ENCODE measurements around the gene TSC2. TPM values are rescaled to one million over a fixed set of nuclear protein-coding genes. Genes with fewer than 3 reads are reported as not detected.
"Not testable (repeated sequence)": the region's sequence is repeated elsewhere in the genome, so short reads cannot be mapped to it uniquely, and the experiment has no call there.

TSC2 gene
- total RNA-seq, 2 donors from 2014 or later = 42.4 to 43.2 TPM

GRCh38 chr16:2008631-2009163 lies 39.1 kb upstream of the TSC2 start:
- peak overlapping the region; percentile 92 to 99 for H3K4me3 ChIP-seq
- peak overlapping the region; percentile 84 to 91 for H3K27ac ChIP-seq
- H3K4me1 ChIP-seq = peaks cover 0 to 64% of the 10 kb centered on the region in 2 donors
- no peaks in the 10 kb centered on the region for H3K9me3 ChIP-seq
- TF ChIP-seq CTCF (IDR thresholded peaks at IDR 0.05) = no peak
- DNase-seq (ENCODE audit: low spot score) = no peak
- H3K36me3 ChIP-seq = no peaks in the 10 kb centered on the region
- no peaks in the 10 kb centered on the region for H3K27me3 ChIP-seq

- Histone ChIP-seq H3K27me3 (no peaks in the 10 kb centered on the region), H3K36me3 (no peaks in the 10 kb centered on the region), H3K9me3 (no peaks in the 10 kb centered on the region), H3K27ac (peak overlapping the region; percentile 84 to 91), H3K4me1 (peaks cover 0 to 58% of the 10 kb centered on the region in 2 donors), H3K4me3 (peak overlapping the region; percentile 92 to 99)
- no peak for TF ChIP-seq CTCF (IDR thresholded peaks at IDR 0.05)
- no peak for DNase-seq (ENCODE audit: low spot score)
Measured at GRCh38 chr16:2009164-2009711, 38.5 kb upstream of the TSC2 start.

- H3K9me3 ChIP-seq = no peaks in the 10 kb centered on the region
- peak within 1 kb of the TSS; percentile 84 to 91 for H3K27ac ChIP-seq
- H3K4me1 ChIP-seq = peaks cover 0 to 51% of the 10 kb centered on the region in 2 donors
- H3K4me3 ChIP-seq = peak within 1 kb of the TSS; percentile 92 to 99
- TF ChIP-seq CTCF (IDR thresholded peaks at IDR 0.05) = peak in 1 of 2 donors; percentile 11
- DNase-seq (ENCODE audit: low spot score) = peak; percentile 73
- no peaks in the 10 kb centered on the region for H3K27me3 ChIP-seq
- H3K36me3 ChIP-seq = no peaks in the 10 kb centered on the region
Measured at GRCh38 chr16:2009791-2010510, 37.8 kb upstream of the TSC2 start, which contains the start of gene ZNF598. ZNF598 (minus strand) TSS chr16:2009821.

GRCh38 chr16:2011726-2012125 lies 36.1 kb upstream of the TSC2 start:
- not testable (repeated sequence) for H3K4me3 ChIP-seq; H3K36me3 ChIP-seq; H3K27ac ChIP-seq; H3K27me3 ChIP-seq; H3K9me3 ChIP-seq; DNase-seq (ENCODE audit: low spot score)
- H3K4me1 ChIP-seq = peaks cover 0 to 33% of the 10 kb centered on the region in 2 donors

GRCh38 chr16:2013527-2013926 lies 34.3 kb upstream of the TSC2 start:
- H3K27ac ChIP-seq = no peak overlapping the region
- no peak overlapping the region for H3K4me3 ChIP-seq
- DNase-seq (ENCODE audit: low spot score) = no peak
- H3K36me3 ChIP-seq = no peaks in the 10 kb centered on the region
- no peaks in the 10 kb centered on the region for H3K9me3 ChIP-seq
- no peak for TF ChIP-seq CTCF (IDR thresholded peaks at IDR 0.05)
- H3K4me1 ChIP-seq = peaks cover 0 to 15% of the 10 kb centered on the region in 2 donors
- H3K27me3 ChIP-seq = no peaks in the 10 kb centered on the region

Measured in right atrium auricular region (tissue), 2 donors.